ENCODE data around the gene PLXNB1. TPM values are rescaled to one million over a fixed set of nuclear protein-coding genes. Genes with fewer than 3 reads are reported as not detected.
A peak's percentile ranks its signal among the peaks of the same experiment; 100 is the strongest.

PLXNB1 gene
- total and polyA plus RNA-seq, 2 of the 13 experiments (the other 11 are each of a cell fraction or from before 2014, with no cell fraction given): 86.0 to 143 TPM

DNA sequence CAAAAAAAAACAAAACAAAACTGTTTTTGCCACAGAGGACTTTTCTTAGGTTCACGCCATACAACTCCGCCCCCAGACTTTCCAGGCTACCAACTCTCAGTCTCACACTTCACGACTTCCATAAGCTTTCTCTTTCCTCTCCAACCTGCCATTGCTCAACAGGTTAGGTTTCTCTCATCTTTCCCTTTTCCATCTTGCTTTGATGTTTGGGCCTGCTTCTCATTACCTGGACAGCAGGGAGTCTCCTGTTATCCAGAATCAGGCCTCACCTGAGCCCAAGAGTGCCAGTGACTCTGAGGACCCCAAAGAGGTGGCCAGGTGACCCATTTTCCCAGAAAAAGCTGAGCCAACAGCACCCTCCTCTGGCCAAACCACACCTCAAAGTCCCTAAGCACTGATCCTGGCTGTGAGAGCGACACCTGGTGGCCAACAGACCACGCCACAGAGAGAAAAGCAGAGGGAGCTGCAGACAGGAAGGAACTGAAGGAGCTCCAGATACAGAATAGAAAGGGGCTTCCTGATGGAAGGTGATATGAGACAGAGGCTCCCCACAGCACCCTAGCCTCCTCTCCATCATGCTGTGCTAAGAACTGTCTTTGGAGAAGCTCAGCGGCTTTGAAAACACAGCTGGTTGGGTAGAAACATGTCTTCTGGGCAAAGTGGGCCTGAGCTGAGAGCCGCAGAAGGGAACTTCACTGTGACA, 6.0 kb upstream of the PLXNB1 start (continued):
- TF ChIP-seq AKAP8 (CRISPR knock-in tag; IDR thresholded peaks at IDR 0.05) (no peak), CBFB (CRISPR knock-in tag; IDR thresholded peaks at IDR 0.05) (0 out of 2 replicates have a peak, but pooled peaks have one; percentile 52), SIN3B (IDR thresholded peaks at IDR 0.05; ENCODE audit: low read length) (peak; percentile 25; the same call in 1 of the 2 replicates), THAP9 (CRISPR knock-in tag; IDR thresholded peaks at IDR 0.05; ENCODE audit: borderline replicate concordance) (no peak), ZBTB38 (CRISPR knock-in tag; IDR thresholded peaks at IDR 0.05) (peak; percentile 81), SIX4 (CRISPR knock-in tag; IDR thresholded peaks at IDR 0.05) (no peak), ZBTB40 (IDR thresholded peaks at IDR 0.05) (no peak), ZBTB40 (CRISPR knock-in tag; IDR thresholded peaks at IDR 0.05) (no peak), RXRA (CRISPR knock-in tag; IDR thresholded peaks at IDR 0.05) (peak; percentile 27; the same call in 1 of the 2 replicates), NFYC (CRISPR knock-in tag; IDR thresholded peaks at IDR 0.05) (0 out of 2 replicates have a peak, but pooled peaks have one; percentile 20), HCFC1 (IDR thresholded peaks at IDR 0.05; ENCODE audit: low read depth, low read length) (no peak)
- TF ChIP-seq, protein P1, sequence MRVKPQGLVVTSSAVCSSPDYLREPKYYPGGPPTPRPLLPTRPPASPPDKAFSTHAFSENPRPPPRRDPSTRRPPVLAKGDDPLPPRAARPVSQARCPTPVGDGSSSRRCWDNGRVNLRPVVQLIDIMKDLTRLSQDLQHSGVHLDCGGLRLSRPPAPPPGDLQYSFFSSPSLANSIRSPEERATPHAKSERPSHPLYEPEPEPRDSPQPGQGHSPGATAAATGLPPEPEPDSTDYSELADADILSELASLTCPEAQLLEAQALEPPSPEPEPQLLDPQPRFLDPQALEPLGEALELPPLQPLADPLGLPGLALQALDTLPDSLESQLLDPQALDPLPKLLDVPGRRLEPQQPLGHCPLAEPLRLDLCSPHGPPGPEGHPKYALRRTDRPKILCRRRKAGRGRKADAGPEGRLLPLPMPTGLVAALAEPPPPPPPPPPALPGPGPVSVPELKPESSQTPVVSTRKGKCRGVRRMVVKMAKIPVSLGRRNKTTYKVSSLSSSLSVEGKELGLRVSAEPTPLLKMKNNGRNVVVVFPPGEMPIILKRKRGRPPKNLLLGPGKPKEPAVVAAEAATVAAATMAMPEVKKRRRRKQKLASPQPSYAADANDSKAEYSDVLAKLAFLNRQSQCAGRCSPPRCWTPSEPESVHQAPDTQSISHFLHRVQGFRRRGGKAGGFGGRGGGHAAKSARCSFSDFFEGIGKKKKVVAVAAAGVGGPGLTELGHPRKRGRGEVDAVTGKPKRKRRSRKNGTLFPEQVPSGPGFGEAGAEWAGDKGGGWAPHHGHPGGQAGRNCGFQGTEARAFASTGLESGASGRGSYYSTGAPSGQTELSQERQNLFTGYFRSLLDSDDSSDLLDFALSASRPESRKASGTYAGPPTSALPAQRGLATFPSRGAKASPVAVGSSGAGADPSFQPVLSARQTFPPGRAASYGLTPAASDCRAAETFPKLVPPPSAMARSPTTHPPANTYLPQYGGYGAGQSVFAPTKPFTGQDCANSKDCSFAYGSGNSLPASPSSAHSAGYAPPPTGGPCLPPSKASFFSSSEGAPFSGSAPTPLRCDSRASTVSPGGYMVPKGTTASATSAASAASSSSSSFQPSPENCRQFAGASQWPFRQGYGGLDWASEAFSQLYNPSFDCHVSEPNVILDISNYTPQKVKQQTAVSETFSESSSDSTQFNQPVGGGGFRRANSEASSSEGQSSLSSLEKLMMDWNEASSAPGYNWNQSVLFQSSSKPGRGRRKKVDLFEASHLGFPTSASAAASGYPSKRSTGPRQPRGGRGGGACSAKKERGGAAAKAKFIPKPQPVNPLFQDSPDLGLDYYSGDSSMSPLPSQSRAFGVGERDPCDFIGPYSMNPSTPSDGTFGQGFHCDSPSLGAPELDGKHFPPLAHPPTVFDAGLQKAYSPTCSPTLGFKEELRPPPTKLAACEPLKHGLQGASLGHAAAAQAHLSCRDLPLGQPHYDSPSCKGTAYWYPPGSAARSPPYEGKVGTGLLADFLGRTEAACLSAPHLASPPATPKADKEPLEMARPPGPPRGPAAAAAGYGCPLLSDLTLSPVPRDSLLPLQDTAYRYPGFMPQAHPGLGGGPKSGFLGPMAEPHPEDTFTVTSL (CRISPR knock-in tag; IDR thresholded peaks at IDR 0.05; ENCODE audit: borderline replicate concordance): no peak

Data from HepG2 (cell line).